Stimulated activated CD4-positive, alpha-beta T cell treated with anti-CD3 and anti-CD28 coated beads, Interleukin-12 subunit alpha, Interleukin-12 subunit beta, amount 100 ng/mL, for 24 hours (primary cell): ENCODE data around the gene CBX5.
"Not testable (repeated sequence)": the region's sequence is repeated elsewhere in the genome, so short reads cannot be mapped to it uniquely, and the experiment has no call there.

ENCODE experiments used
- DNase-seq, 2 experiments: peaks; one replicate each; pipeline ENCODE4 v3.0.0-alpha.2; 2020; ENCODE audit warnings: low read depth in 2 of 2

Gene CBX5

GRCh38 chr12:54265364-54265812, 14.5 kb downstream of the CBX5 start:
- no peak for DNase-seq

DNA sequence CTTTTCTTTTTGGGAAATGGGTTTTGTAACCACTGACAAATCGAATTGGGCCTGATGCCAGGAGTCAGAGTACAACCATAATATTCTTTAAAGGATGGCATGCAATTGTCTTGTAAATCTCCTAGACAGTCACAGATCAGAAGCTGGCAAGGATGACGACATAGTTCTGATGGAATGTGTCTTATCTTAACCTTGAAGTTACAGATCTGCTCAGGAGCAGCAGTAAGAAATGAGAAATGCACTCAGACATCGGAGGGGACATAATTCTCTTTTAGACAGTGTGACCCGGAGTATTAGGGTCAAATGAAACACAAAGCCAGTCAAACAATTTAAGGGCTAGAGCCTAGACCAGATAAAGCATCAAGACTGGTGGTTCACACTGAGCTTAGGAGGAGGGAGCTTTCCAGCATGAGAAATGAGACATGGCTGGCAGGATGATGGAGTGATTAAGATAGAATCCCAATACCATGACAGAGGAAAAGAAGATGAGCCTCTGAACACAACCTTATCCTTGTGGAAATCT, 17.5 kb downstream of the CBX5 start:
- no peak for DNase-seq

GRCh38 chr12:54261815-54262402, 18.0 kb downstream of the CBX5 start:
- no peak for DNase-seq

DNA sequence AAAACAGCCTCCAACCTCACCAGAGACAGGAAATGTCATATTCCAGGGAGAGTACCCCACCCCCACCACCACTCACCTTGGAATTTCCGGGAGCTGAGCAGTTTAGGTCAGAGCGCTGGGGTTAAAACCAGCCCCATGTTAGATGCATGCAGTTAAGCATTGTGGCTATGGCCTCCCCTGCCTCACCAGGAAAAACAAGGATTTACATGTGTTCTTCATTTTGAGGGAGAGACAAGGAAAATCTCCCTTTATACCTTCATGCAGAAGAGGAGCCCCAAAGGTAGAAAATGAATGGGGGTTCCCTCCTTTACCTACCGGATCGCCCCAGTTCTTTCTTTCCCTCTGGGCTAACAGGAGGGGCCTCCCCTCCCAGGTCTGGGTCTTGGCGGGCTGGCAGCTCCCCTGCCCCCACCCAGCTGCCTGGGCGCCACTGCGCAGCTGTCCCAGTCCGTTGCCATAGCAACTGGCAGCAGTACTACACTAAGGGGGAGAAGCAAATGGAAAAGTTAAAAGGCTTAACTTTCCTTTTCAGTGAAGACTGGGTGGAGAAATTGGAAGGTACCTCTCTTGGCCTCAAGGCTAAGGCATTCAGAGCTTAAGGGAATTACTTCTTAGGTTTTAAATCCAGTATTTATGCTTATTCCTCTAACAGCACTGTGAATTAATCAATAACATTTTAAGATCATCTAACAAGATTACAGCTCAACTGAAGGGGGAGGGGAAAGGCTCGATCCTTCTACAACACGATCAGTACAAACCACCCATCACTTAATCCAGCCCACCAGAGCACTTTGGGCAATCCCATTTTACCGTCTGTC, 20.5 kb downstream of the CBX5 start:
- DNase-seq, result no peak

- no peak for DNase-seq
Observed at GRCh38 chr12:54258201-54258681, 21.7 kb downstream of the CBX5 start.

DNA sequence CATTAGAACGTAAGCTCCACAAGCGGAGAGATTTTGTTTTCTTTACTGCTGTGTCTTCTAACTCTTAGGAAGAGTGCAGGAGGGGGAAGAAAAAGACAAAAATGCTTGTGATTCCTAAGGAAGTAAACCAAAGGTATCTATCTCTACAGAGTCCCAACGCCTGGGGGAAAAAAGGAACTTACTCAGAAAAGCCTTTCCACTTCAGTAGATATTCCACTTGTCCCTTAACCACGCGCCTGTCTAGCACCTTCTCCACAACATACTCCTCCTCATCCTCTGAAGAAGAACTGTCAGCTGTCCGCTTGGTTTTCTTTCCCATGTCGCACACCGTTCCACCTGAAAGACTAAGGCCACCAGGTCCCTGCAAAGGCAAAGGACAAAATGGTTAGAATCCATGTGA, 22.6 kb downstream of the CBX5 start:
- no peak for DNase-seq

GRCh38 chr12:54253240-54253639, 26.7 kb downstream of the CBX5 start:
- no peak for DNase-seq

DNA sequence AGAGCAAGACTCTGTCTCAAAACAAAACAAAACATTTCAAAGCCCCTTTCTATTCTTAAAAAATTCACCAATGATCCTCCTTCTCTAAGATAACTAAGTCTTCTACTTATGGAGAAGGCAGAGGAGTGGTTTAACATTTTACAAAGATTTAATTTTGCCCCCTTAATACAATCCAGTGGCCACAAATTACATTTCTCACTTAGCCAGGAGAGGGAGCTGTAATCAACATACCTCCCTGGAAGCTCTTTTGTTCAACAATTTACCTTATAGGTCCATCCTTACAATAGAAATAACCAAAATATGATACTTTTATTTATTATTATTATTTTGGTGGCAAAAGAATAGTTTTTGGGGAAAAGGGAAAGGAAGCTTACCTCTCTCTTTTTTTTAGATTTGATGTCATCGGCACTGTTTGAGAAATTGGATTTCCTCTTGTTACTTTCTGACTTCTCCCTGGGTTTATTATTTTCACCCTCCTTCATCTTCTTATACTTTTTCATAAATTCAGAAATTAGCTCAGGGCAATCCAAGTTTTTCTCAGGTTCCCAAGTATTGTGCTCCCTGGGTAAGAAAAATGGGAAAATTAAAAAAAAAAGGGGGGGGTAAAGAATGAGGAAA, 28.1 kb downstream of the CBX5 start:
- DNase-seq, result no peak

DNA sequence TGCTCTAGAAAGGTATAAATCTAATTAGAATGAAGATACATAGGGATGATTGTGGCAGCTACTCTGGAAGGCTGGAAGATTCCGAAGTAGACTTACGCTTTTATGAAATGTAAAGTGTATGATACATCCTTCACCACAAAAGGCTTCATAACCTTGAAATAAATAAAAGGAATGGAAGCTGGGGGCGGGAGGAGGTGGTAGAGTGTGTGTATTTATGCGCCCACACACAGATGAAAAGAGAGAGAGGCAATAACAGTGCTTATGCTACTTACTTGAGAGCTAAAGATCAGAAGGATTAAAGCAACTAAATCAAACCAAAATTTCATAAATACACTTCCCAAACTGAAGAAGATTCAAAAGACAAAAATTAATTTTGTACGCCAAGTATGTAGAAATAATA, 30.4 kb downstream of the CBX5 start:
- DNase-seq, result no peak

GRCh38 chr12:54246011-54246641, 33.8 kb downstream of the CBX5 start:
- DNase-seq, result no peak

- no peak for DNase-seq
Observed at GRCh38 chr12:54240971-54241588, 38.8 kb downstream of the CBX5 start.

- DNase-seq, result no peak
Observed at GRCh38 chr12:54240129-54240528, 39.8 kb downstream of the CBX5 start.

- no peak for DNase-seq
Observed at GRCh38 chr12:54239620-54240019, 40.3 kb downstream of the CBX5 start.

DNA sequence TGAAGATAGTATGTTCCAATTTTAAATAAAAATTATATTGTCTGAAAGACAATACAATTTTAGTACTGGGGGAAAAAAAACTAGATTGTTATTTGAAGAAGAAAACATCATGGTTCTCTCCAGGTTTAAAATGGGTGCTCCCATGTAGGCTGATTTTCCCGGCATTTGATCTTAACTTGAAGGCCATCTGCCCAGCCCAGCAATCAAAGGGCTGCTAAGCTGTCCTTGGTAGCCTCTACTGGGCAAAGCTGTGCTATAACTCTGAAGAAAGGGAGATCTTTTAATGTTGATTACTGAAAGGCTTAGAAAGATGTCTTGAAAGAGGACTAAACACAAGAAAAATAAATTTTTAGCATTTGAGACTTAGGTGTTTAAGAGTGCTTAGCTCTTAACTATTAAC, 41.4 kb downstream of the CBX5 start:
- DNase-seq, result no peak

DNA sequence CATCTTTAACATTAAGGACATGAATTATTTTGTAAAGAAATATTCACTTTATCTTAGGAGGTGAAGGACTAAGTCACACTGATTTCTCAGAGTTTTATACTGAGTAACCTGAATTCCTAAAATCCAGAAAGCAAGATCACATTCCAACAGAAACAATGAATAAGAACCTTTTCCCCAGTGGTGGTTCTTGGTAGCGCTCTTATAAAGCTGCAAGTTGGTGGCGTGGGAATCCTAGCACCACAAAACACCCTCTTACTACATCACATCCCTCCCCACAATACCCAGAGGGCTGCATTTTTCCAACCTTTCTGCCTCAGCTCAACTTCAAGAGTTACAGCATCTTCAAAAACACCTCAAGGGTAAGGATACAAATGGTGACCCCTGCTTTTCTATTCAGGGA, 47.1 kb downstream of the CBX5 start:
- no peak for DNase-seq

DNA sequence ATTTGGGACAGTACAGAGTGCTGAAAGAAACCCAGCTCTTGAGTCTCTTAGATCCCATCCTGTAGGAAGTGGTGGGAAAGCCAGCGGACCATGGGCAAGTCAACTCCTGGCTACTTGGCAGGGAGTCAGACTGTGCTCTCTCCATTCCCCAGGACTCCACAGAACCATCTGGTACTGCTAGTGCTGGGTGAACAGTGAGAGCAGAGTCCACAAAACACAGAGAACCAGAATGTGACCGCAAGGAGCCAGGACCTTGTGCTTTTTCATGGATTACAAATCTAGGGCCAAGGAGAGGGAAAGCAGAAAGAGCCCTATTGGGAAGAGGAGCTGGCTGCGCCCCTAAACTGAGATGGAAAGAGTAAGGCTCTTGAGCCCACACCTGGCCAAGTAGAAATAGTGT, 48.7 kb downstream of the CBX5 start:
- DNase-seq, result not testable (repeated sequence)

DNA sequence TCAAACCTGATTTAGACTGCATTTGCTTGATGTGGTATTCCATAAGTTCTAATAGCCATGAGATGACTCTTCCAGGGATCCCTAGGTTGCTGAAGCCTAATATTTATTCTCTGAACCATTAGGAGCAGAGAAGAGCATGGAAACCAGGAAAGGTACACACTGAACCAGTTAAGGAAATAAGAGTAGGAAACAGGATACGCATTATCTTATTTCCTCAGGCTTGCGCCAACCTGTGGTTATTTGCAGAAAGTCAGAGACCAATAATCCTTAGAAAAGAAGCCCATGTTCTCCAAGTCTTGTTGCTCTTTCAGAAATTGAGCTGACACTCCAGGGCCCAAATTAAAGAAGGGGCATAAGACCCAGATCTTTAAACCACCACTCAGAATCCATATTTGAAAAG, 49.4 kb downstream of the CBX5 start:
- no peak for DNase-seq

- DNase-seq, result no peak
Observed at GRCh38 chr12:54229624-54230212, 50.2 kb downstream of the CBX5 start.

DNA sequence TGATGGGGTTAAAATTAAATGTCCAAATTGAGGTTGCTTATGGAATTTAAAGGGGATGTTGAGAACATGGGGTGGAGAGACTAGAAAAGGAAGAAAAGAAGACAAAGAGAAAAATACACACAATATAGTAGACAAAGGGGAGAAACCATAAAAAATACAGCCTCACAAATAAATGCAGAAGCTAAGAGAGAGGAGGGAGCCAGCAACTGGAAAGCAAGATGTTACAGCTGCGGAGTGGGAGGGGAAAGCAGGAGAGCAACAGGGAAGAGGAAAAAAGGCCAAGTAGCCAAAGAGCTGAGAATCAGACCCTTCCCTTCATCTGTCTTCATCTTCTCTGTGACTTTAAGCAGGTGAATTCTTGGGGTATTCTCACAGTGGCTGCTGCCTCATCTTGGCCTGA, 51.5 kb downstream of the CBX5 start:
- no peak for DNase-seq

DNA sequence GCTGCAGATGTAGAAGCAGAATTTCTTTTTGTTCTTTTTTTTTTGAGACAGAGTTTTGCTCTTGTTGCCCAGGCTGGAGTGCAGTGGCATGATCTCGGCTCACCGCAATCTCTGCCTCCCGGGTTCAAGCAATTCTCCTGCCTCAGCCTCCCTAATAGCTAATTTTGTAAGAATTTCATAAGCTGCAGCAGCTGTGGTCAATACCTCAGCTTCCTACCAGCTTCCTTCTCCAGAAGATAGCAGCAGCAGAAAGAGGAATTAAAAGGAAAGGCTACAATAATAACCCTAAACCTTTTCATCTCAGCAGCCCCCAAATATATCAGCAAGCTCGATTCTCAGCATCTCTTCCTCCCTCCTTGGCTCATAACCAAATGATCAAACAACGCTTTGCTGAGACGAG, 52.0 kb downstream of the CBX5 start:
- DNase-seq, result not testable (repeated sequence)

- DNase-seq, result no peak
Observed at GRCh38 chr12:54227376-54227775, 52.5 kb downstream of the CBX5 start.
